Measurements from ENCODE around the gene INPP5D.
"Not testable (repeated sequence)": the region's sequence is repeated elsewhere in the genome, so short reads cannot be mapped to it uniquely, and the experiment has no call there.

INPP5D gene

GRCh38 chr2:233064530-233065199 lies 4.5 kb downstream of the INPP5D start:
- no peaks in the 10 kb centered on the region for H3K9me3 ChIP-seq (ENCODE audit: insufficient read depth, low read length, severe bottlenecking)
- H3K9ac ChIP-seq (ENCODE audit: low read depth, low read length): no peak overlapping the region
- peaks cover 13% of the 10 kb centered on the region; the same call in 1 of the 2 replicates for H4K20me1 ChIP-seq (ENCODE audit: insufficient read depth, low read length)
- H3K36me3 ChIP-seq (ENCODE audit: insufficient read depth, low read length): peaks cover 28% of the 10 kb centered on the region
- no peak for ATAC-seq (ENCODE audit: insufficient read depth, low read depth)
- H2AFZ ChIP-seq (ENCODE audit: low read depth, low read length): no peak overlapping the region
- TF ChIP-seq EZH2 (IDR thresholded peaks at IDR 0.05; ENCODE audit: borderline replicate concordance, low read depth, low read length, severe bottlenecking): no peak
- TF ChIP-seq CTCF (IDR thresholded peaks at IDR 0.05; ENCODE audit: borderline replicate concordance, extremely low read depth, low read length, poor library complexity, severe bottlenecking): no peak
- H3K4me2 ChIP-seq (ENCODE audit: insufficient read depth, low read length): no peak overlapping the region
- H3K4me3 ChIP-seq (ENCODE audit: low read depth in 1 of 2, low read length in 2 of 2): no peak overlapping the region
- H3K27ac ChIP-seq (ENCODE audit: low read length): no peak overlapping the region
- H3K4me1 ChIP-seq (ENCODE audit: insufficient read depth, low read length): peaks cover 36% of the 10 kb centered on the region
- H3K27me3 ChIP-seq (ENCODE audit: insufficient read depth, low read length, poor library complexity): no peaks in the 10 kb centered on the region
- DNase-seq: no peak
- H3K79me2 ChIP-seq (ENCODE audit: insufficient read depth, low read length): peaks cover 69% of the 10 kb centered on the region

GRCh38 chr2:233065200-233065589 lies 5.1 kb downstream of the INPP5D start:
- H2AFZ ChIP-seq (ENCODE audit: low read depth, low read length); H3K9ac ChIP-seq (ENCODE audit: low read depth, low read length); ATAC-seq (ENCODE audit: insufficient read depth, low read depth); H3K9me3 ChIP-seq (ENCODE audit: insufficient read depth, low read length, severe bottlenecking); H3K27ac ChIP-seq (ENCODE audit: low read length); H3K4me3 ChIP-seq (ENCODE audit: low read depth in 1 of 2, low read length in 2 of 2); H3K4me2 ChIP-seq (ENCODE audit: insufficient read depth, low read length); DNase-seq; H3K27me3 ChIP-seq (ENCODE audit: insufficient read depth, low read length, poor library complexity): not testable (repeated sequence)
- Histone ChIP-seq H4K20me1 (ENCODE audit: insufficient read depth, low read length) (peaks cover 13% of the 10 kb centered on the region; the same call in 1 of the 2 replicates), H3K4me1 (ENCODE audit: insufficient read depth, low read length) (peaks cover 31% of the 10 kb centered on the region), H3K36me3 (ENCODE audit: insufficient read depth, low read length) (peaks cover 28% of the 10 kb centered on the region), H3K79me2 (ENCODE audit: insufficient read depth, low read length) (peaks cover 73% of the 10 kb centered on the region)

- TF ChIP-seq CTCF (IDR thresholded peaks at IDR 0.05; ENCODE audit: borderline replicate concordance, extremely low read depth, low read length, poor library complexity, severe bottlenecking) (no peak), EZH2 (IDR thresholded peaks at IDR 0.05; ENCODE audit: borderline replicate concordance, low read depth, low read length, severe bottlenecking) (no peak)
- no peak overlapping the region for H3K27ac ChIP-seq (ENCODE audit: low read length)
- peaks cover 69% of the 10 kb centered on the region for H3K79me2 ChIP-seq (ENCODE audit: insufficient read depth, low read length)
- no peak for ATAC-seq (ENCODE audit: insufficient read depth, low read depth)
- H3K9me3 ChIP-seq (ENCODE audit: insufficient read depth, low read length, severe bottlenecking): no peaks in the 10 kb centered on the region
- no peak for DNase-seq
- H3K4me3 ChIP-seq (ENCODE audit: low read depth in 1 of 2, low read length in 2 of 2): no peak overlapping the region
- H3K27me3 ChIP-seq (ENCODE audit: insufficient read depth, low read length, poor library complexity): no peaks in the 10 kb centered on the region
- peaks cover 28% of the 10 kb centered on the region for H3K36me3 ChIP-seq (ENCODE audit: insufficient read depth, low read length)
- peaks cover 26% of the 10 kb centered on the region for H3K4me1 ChIP-seq (ENCODE audit: insufficient read depth, low read length)
- no peak overlapping the region for H3K4me2 ChIP-seq (ENCODE audit: insufficient read depth, low read length)
- H4K20me1 ChIP-seq (ENCODE audit: insufficient read depth, low read length): peaks cover 13% of the 10 kb centered on the region; the same call in 1 of the 2 replicates
- no peak overlapping the region for H2AFZ ChIP-seq (ENCODE audit: low read depth, low read length)
- H3K9ac ChIP-seq (ENCODE audit: low read depth, low read length): no peak overlapping the region
Measured at GRCh38 chr2:233065954-233066470, 5.9 kb downstream of the INPP5D start.

GRCh38 chr2:233068762-233069418 lies 8.7 kb downstream of the INPP5D start:
- Histone ChIP-seq H3K4me2 (ENCODE audit: insufficient read depth, low read length) (no peak overlapping the region), H3K79me2 (ENCODE audit: insufficient read depth, low read length) (peaks cover 54% of the 10 kb centered on the region), H2AFZ (ENCODE audit: low read depth, low read length) (no peak overlapping the region), H3K36me3 (ENCODE audit: insufficient read depth, low read length) (peaks cover 21% of the 10 kb centered on the region), H3K4me1 (ENCODE audit: insufficient read depth, low read length) (peaks cover 5% of the 10 kb centered on the region; the same call in 1 of the 2 replicates), H3K27me3 (ENCODE audit: insufficient read depth, low read length, poor library complexity) (no peaks in the 10 kb centered on the region), H3K4me3 (ENCODE audit: low read depth in 1 of 2, low read length in 2 of 2) (no peak overlapping the region), H3K27ac (ENCODE audit: low read length) (no peak overlapping the region), H4K20me1 (ENCODE audit: insufficient read depth, low read length) (peaks cover 8% of the 10 kb centered on the region; the same call in 1 of the 2 replicates), H3K9me3 (ENCODE audit: insufficient read depth, low read length, severe bottlenecking) (peaks cover 4% of the 10 kb centered on the region), H3K9ac (ENCODE audit: low read depth, low read length) (no peak overlapping the region)
- ATAC-seq (ENCODE audit: insufficient read depth, low read depth) (no peak), DNase-seq (no peak)
- TF ChIP-seq EZH2 (IDR thresholded peaks at IDR 0.05; ENCODE audit: borderline replicate concordance, low read depth, low read length, severe bottlenecking) (no peak), CTCF (IDR thresholded peaks at IDR 0.05; ENCODE audit: borderline replicate concordance, extremely low read depth, low read length, poor library complexity, severe bottlenecking) (no peak)
